ENCODE data around the gene PERCC1. TPM values are rescaled to one million over a fixed set of nuclear protein-coding genes. Genes with fewer than 3 reads are reported as not detected.
A peak's percentile ranks its signal among the peaks of the same experiment; 100 is the strongest.

PERCC1 gene
- total and polyA plus RNA-seq, 2 of the 4 experiments (the other 2 are of a cell fraction): not detected

DNA sequence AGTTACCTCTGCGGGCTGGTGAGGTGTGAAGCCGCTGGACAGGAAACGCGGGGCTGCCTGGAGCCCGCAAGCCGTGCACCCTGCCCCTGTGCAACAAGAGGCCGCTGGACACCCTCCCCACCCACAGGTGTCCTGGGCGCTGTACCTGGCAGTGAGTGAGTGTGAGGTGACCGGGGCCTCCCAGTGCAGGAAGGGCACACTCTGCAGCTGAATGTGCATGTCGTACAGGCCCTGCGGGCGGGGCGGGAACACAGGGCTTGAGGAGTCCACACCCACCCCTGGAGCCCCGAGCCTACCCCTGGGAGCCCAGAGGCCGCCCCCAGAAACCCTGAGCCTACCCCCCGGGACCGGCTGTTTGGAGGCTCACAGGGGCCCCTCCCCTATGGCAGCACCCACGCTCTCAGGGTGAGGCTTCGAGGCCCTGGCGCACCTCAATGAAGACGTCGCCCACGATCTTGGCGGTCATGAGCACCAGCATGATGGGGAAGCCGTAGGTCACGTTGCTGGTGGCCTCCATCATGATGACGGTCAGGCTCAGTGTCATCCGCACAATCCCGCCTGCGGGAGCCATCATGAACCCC, 17.7 kb downstream of the PERCC1 start:
- Histone ChIP-seq H3K4me3 (ENCODE audit: insufficient read depth, low read depth, low read length) (no peak overlapping the region), H3K36me3 (ENCODE audit: control insufficient read depth, insufficient read depth, low read length) (peaks cover 39% of the 10 kb centered on the region), H2BK120ac (ENCODE audit: low read depth, low read length) (no peak overlapping the region), H2BK5ac (ENCODE audit: low read depth, low read length, poor library complexity, severe bottlenecking) (no peak overlapping the region), H2AK5ac (ENCODE audit: low read depth, low read length) (no peak overlapping the region), H3K56ac (ENCODE audit: extremely low read depth, insufficient read depth, low read length) (no peak overlapping the region), H4K20me1 (ENCODE audit: insufficient read depth, low read length) (no peaks in the 10 kb centered on the region), H2AFZ (replicated peaks; ENCODE audit: low read length, poor library complexity) (peak overlapping the region; percentile 11), H3K4me1 (ENCODE audit: control insufficient read depth, insufficient read depth, low read length) (no peaks in the 10 kb centered on the region), H3K4me2 (ENCODE audit: low read depth, low read length) (no peak overlapping the region), H3K79me1 (ENCODE audit: low read depth in 1 of 2, low read length in 2 of 2) (no peaks in the 10 kb centered on the region), H3K27me3 (ENCODE audit: control insufficient read depth, insufficient read depth, low read length) (no peaks in the 10 kb centered on the region), H3K9ac (ENCODE audit: low read depth, low read length) (no peak overlapping the region), H2BK20ac (ENCODE audit: low read depth, low read length) (no peak overlapping the region), H3K18ac (ENCODE audit: low read depth, low read length) (no peak overlapping the region), H4K8ac (ENCODE audit: low read depth in 2 of 2, low read length in 2 of 2) (no peak overlapping the region), H4K91ac (ENCODE audit: insufficient read depth, low read depth, low read length) (no peak overlapping the region), H3K9me1 (ENCODE audit: insufficient read depth, low read length) (no peaks in the 10 kb centered on the region), H2AK9ac (replicated peaks; ENCODE audit: low read depth, low read length, poor library complexity) (peak overlapping the region; percentile 76), H2BK15ac (ENCODE audit: low read depth, low read length) (no peak overlapping the region), H3K27ac (ENCODE audit: insufficient read depth, low read length) (no peak overlapping the region), H3K4ac (ENCODE audit: low read depth, low read length) (no peak overlapping the region), H3K9me3 (ENCODE audit: control insufficient read depth, insufficient read depth, low read length) (no peaks in the 10 kb centered on the region), H4K5ac (ENCODE audit: low read depth, low read length) (no peak overlapping the region), H3K14ac (replicated peaks; ENCODE audit: low read depth, low read length) (no peak overlapping the region), H3K23ac (ENCODE audit: low read depth, low read length) (no peak overlapping the region)
- DNase-seq (no peak), ATAC-seq (ENCODE audit: low read depth) (no peak)
- dilution Hi-C loops (cut with HindIII; ENCODE audit: low sequenced_read_pairs, unreplicated experiment) (no loop called here), in situ Hi-C loops (cut with MboI; ENCODE audit: low sequenced_read_pairs) (no loop called here), intact Hi-C loops (cut with micrococcal nuclease) (no loop called here)
- WGBS, 2 experiments (ENCODE audit: extremely low coverage in 2 of 2, insufficient read length in 1 of 2): 100% methylated on average over 8 of the region's 30 CpGs; no CpG with 5 or more reads in 1 of the 2 experiments
- no TSS peak for BruUV-seq (replicated peaks)
- ChIA-PET POLR2A (ENCODE audit: unreplicated experiment) (interaction anchor here (1.1 kb wide), 1 partner anchor 28 kb away, joined by 3 read pairs; the partner anchor contains the start of gene UQCC4), CTCF (no interaction called here)
- no peak for TF ChIP-seq RAD21 (IDR thresholded peaks at IDR 0.05; ENCODE audit: low read length)
- no peak for TF ChIP-seq MAZ (IDR thresholded peaks at IDR 0.05; ENCODE audit: borderline replicate concordance, low read depth, low read length)
- TF ChIP-seq, protein P1, sequence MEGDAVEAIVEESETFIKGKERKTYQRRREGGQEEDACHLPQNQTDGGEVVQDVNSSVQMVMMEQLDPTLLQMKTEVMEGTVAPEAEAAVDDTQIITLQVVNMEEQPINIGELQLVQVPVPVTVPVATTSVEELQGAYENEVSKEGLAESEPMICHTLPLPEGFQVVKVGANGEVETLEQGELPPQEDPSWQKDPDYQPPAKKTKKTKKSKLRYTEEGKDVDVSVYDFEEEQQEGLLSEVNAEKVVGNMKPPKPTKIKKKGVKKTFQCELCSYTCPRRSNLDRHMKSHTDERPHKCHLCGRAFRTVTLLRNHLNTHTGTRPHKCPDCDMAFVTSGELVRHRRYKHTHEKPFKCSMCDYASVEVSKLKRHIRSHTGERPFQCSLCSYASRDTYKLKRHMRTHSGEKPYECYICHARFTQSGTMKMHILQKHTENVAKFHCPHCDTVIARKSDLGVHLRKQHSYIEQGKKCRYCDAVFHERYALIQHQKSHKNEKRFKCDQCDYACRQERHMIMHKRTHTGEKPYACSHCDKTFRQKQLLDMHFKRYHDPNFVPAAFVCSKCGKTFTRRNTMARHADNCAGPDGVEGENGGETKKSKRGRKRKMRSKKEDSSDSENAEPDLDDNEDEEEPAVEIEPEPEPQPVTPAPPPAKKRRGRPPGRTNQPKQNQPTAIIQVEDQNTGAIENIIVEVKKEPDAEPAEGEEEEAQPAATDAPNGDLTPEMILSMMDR (conservative IDR thresholded peaks at IDR 0.05; ENCODE audit: low read depth, low read length): no peak
- TF ChIP-seq CEBPB (IDR thresholded peaks at IDR 0.05; ENCODE audit: low read depth, low read length): no peak
- TF ChIP-seq RCOR1 (IDR thresholded peaks at IDR 0.05; ENCODE audit: insufficient replicate concordance, low read length): no peak
- TF ChIP-seq ELK1 (IDR thresholded peaks at IDR 0.05; ENCODE audit: borderline replicate concordance, low read depth, low read length): no peak
- no peak for TF ChIP-seq SMC3 (IDR thresholded peaks at IDR 0.05; ENCODE audit: low read depth, low read length)
- no peak for TF ChIP-seq NFE2L2 (IDR thresholded peaks at IDR 0.05; ENCODE audit: low read depth, low read length)
- no peak for TF ChIP-seq FOS (IDR thresholded peaks at IDR 0.05; ENCODE audit: low read depth, low read length)
- TF ChIP-seq MAFK (IDR thresholded peaks at IDR 0.05; ENCODE audit: low read depth, low read length): no peak
- no peak for TF ChIP-seq MXI1 (IDR thresholded peaks at IDR 0.05; ENCODE audit: borderline replicate concordance, low read depth, low read length)
- TF ChIP-seq POLR2A (IDR thresholded peaks at IDR 0.05; ENCODE audit: low read depth, low read length): no peak
- no peak for TF ChIP-seq USF2 (IDR thresholded peaks at IDR 0.05; ENCODE audit: low read depth, low read length)
- no peak for TF ChIP-seq CHD1 (IDR thresholded peaks at IDR 0.05; ENCODE audit: low read depth, low read length)
- no peak for TF ChIP-seq BHLHE40 (IDR thresholded peaks at IDR 0.05; ENCODE audit: low read depth, low read length)
- TF ChIP-seq RFX5 (IDR thresholded peaks at IDR 0.05; ENCODE audit: low read depth, low read length): no peak

Data from IMR-90 (cell line).